GM12878 (cell line): ENCODE data around the gene EPB41L2. TPM values are rescaled to one million over a fixed set of nuclear protein-coding genes. Genes with fewer than 3 reads are reported as not detected.

Source experiments
- ATAC-seq: fragments of 200-7000 bp; cut with Tn5 transposase; 3 replicates; pipeline ENCODE4 v1.9.1; 2020; ENCODE audit warnings: mild to moderate bottlenecking, moderate library complexity
- BruUV-seq: library from RNA; stranded (reverse); fragments of 400-500 nt; replicated peaks from 2 replicates; lab custom pipeline; 2021; lab: Mats Ljungman, UMichigan
- CTCF ChIA-PET: fragments of 300-600 bp; sonication (Branson Sonifier 250); formaldehyde crosslinking; extraction: SDS; loops from one replicate; lab custom pipeline; 2021; ENCODE audit warnings: inconsistent platforms; lab: Yijun Ruan, JAX
- POLR2A ChIA-PET: fragments of 350-600 bp; formaldehyde crosslinking; extraction: SDS; loops from one replicate; lab custom pipeline; 2021; ENCODE audit warnings: inconsistent platforms; lab: Charles Lee
- RAD21 ChIA-PET: fragments of 300-600 bp; sonication (Branson Sonifier 250); formaldehyde crosslinking; loops from one replicate; lab custom pipeline; 2023; ENCODE audit warnings: antibody characterized with exemption; ENCODE audit not compliant: unreplicated experiment; lab: Charles Lee
- SMC1A ChIA-PET: fragments of 300-600 bp; sonication (Branson Sonifier 250); formaldehyde crosslinking; loops from one replicate; lab custom pipeline; 2023; ENCODE audit not compliant: unreplicated experiment, uncharacterized antibody; lab: Charles Lee
- DNase-seq: peaks from one replicate; pipeline ENCODE4 v3.0.0-alpha.2; 2011; ENCODE audit warnings: low read depth, low spot score
- FAIRE-seq: peaks from 3 replicates; lab custom pipeline; 2011; peaks lifted over from hg19 to GRCh38; lab: Jason Lieb, UNC
- H2AFZ ChIP-seq: 2 replicates; pipeline ENCODE4 v1.6.0; 2011; ENCODE audit warnings: low read depth, low read length, control low read depth; ENCODE audit not compliant: control insufficient read depth
- H3K27ac ChIP-seq: 2 replicates; pipeline ENCODE4 v1.5.1; 2011; ENCODE audit warnings: control low read depth; ENCODE audit not compliant: control insufficient read depth, insufficient read depth
- H3K27me3 ChIP-seq, 2 experiments: replicated peaks in 1 of 2; 2 replicates each; pipeline versions ENCODE4 v1.6.0 to v1.6.1; 2011; ENCODE audit warnings: low read length in 1 of 2; ENCODE audit not compliant: control insufficient read depth in 2 of 2, insufficient read depth in 2 of 2
- H3K36me3 ChIP-seq, 2 experiments: 2 replicates each; pipeline ENCODE4 v1.5.1; 2011; ENCODE audit warnings: low read length in 1 of 2; ENCODE audit not compliant: control insufficient read depth in 2 of 2, insufficient read depth in 2 of 2
- H3K4me1 ChIP-seq: 2 replicates; pipeline ENCODE4 v1.6.1; 2011; ENCODE audit warnings: mild to moderate bottlenecking, low read length, moderate library complexity, mixed read lengths; ENCODE audit not compliant: control insufficient read depth, insufficient read depth
- H3K4me2 ChIP-seq: 2 replicates; pipeline ENCODE4 v1.6.0; 2011; ENCODE audit warnings: control low read depth; ENCODE audit not compliant: control insufficient read depth, insufficient read depth
- H3K4me3 ChIP-seq: fragments of 200-600 bp; sonication (generic); 2 replicates; pipeline ENCODE4 v1.5.1; 2016
- H3K79me2 ChIP-seq: 2 replicates; pipeline ENCODE4 v1.6.0; 2011; ENCODE audit warnings: low read length; ENCODE audit not compliant: control insufficient read depth, insufficient read depth
- H3K9ac ChIP-seq: 2 replicates; pipeline ENCODE4 v1.8.0; 2011; ENCODE audit warnings: low read length, control low read depth, mixed read lengths; ENCODE audit not compliant: control insufficient read depth, insufficient read depth
- H3K9me3 ChIP-seq: replicated peaks from 3 replicates; pipeline ENCODE4 v1.5.1; 2011; ENCODE audit warnings: mild to moderate bottlenecking, low read length; ENCODE audit not compliant: control insufficient read depth, insufficient read depth
- H4K20me1 ChIP-seq: 2 replicates; pipeline ENCODE4 v1.6.0; 2011; ENCODE audit not compliant: control insufficient read depth, insufficient read depth
- BRCA1 ChIP-seq: IDR thresholded peaks from 2 replicates; pipeline ENCODE4 v1.6.1; 2011; ENCODE audit warnings: low read depth, low read length, improper control_type of control experiment
- CREB1 ChIP-seq: IDR thresholded peaks from 2 replicates; pipeline ENCODE4 v1.6.1; 2012; ENCODE audit warnings: low read depth, mild to moderate bottlenecking, inconsistent platforms
- E2F4 ChIP-seq: IDR thresholded peaks from 2 replicates; pipeline ENCODE4 v1.6.1; 2012; ENCODE audit warnings: low read depth, low read length, improper control_type of control experiment
- ESRRA ChIP-seq: IDR thresholded peaks from 2 replicates; pipeline ENCODE4 v1.6.1; 2012; ENCODE audit warnings: mild to moderate bottlenecking, low read length, improper control_type of control experiment
- FOXM1 ChIP-seq: IDR thresholded peaks from 2 replicates; pipeline ENCODE4 v1.6.1; 2012; ENCODE audit warnings: low read depth, mild to moderate bottlenecking, inconsistent platforms, low read length, moderate library complexity
- GATAD2B ChIP-seq: fragments of 450-650 bp; conservative IDR thresholded peaks from 2 replicates; pipeline ENCODE4 v1.6.1; 2017; ENCODE audit warnings: low read depth, mild to moderate bottlenecking, moderate library complexity
- JUND ChIP-seq: IDR thresholded peaks from 2 replicates; pipeline ENCODE4 v1.6.1; 2012; ENCODE audit warnings: low read depth, mild to moderate bottlenecking, low read length, improper control_type of control experiment, moderate library complexity
- MTA3 ChIP-seq: IDR thresholded peaks from 2 replicates; pipeline ENCODE4 v1.6.1; 2012; ENCODE audit warnings: low read length, inconsistent platforms, borderline replicate concordance
- NFIC ChIP-seq: IDR thresholded peaks from 2 replicates; pipeline ENCODE4 v1.6.1; 2012; ENCODE audit warnings: low read depth, mild to moderate bottlenecking, inconsistent platforms, low read length, moderate library complexity
- RCOR1 ChIP-seq: conservative IDR thresholded peaks from 2 replicates; pipeline ENCODE4 v1.6.1; 2012; ENCODE audit warnings: low read depth, low read length, improper control_type of control experiment
- REST ChIP-seq: IDR thresholded peaks from 2 replicates; pipeline ENCODE4 v1.6.1; 2012; ENCODE audit warnings: mild to moderate bottlenecking, low read depth, low read length
- STAT1 ChIP-seq: fragments of 450-650 bp; conservative IDR thresholded peaks from 2 replicates; pipeline ENCODE4 v1.6.1; 2014; ENCODE audit warnings: antibody characterized with exemption, mild to moderate bottlenecking
- SUPT20H ChIP-seq: IDR thresholded peaks from 2 replicates; pipeline ENCODE4 v1.6.1; 2011; ENCODE audit warnings: low read depth, mild to moderate bottlenecking, low read length, moderate library complexity, borderline replicate concordance; ENCODE audit not compliant: control insufficient read depth
- ZNF217 ChIP-seq: fragments of 450-650 bp; IDR thresholded peaks from 2 replicates; pipeline ENCODE4 v1.6.1; 2017; ENCODE audit warnings: antibody characterized with exemption, mild to moderate bottlenecking
- WGBS: methylation state at CpG from one replicate; pipeline ENCODE4 v1.1.6; 2016; ENCODE audit warnings: low lambda C conversion rate; ENCODE audit not compliant: insufficient replicate concordance, insufficient coverage; ENCODE audit errors: missing lambda C conversion rate; 5-methylcytosine and 5-hydroxymethylcytosine counted together
- in situ Hi-C: fragments of 300-500 bp; cut with MboI; formaldehyde crosslinking; loops from 9 replicates; pipeline ENCODE4 v1.14.3; 2018; ENCODE audit warnings: mixed read lengths
- intact Hi-C: fragments of 100-400 bp; cut with micrococcal nuclease; formaldehyde crosslinking; loops from one replicate; pipeline ENCODE4 v1.14.2; 2022; ENCODE audit not compliant: unreplicated experiment
- polyA plus RNA-seq, 11 experiments: library from polyadenylated mRNA; depleted of rRNA in 4 of 11; unstranded in 6 of 11; stranded (reverse) in 5 of 11; fragments of >200 nt; fragmentation: Nextera tagmentation in 4 of 11; fragmentation: Illumina TruSeq in 1 of 11; extraction: Ambion mirVana in 4 of 11; extraction: Trizol in 1 of 11; gene quantifications; 1 replicate in 1 of 11; 2 replicates in 10 of 11; pipeline versions ENCODE4 v1.2.1 to v1.2.3, GENCODE V29; 2011 to 2016; ENCODE audit warnings: inconsistent platforms in 2 of 11, missing spikeins in 2 of 11, low read depth in 1 of 11
- total RNA-seq, 4 experiments: library from RNA; depleted of rRNA in 3 of 4; stranded (reverse); fragments of >200 nt in 3 of 4; fragmentation: Illumina TruSeq in 1 of 4; extraction: Trizol in 1 of 4; gene quantifications; 2 replicates each; pipeline versions ENCODE4 v1.2.1 to v1.2.3, GENCODE V29; 2013 to 2021

Gene EPB41L2
- total and polyA plus RNA-seq, 10 of the 15 experiments (the other 5 are each of a cell fraction or from before 2014, with no cell fraction given), result 7.4 to 41.6 (median 19.0) TPM

- intact Hi-C loops (no loop called here), in situ Hi-C loops (no loop called here)
- SMC1A ChIA-PET, result interaction anchor here (1.3 kb wide), 1 partner anchor 34 kb away, joined by 5 read pairs; no protein-coding TSS in a partner anchor
- TF ChIP-seq MTA3, result no peak
- no peak for TF ChIP-seq CREB1
- TF ChIP-seq RCOR1, result no peak
- no peak for TF ChIP-seq NFIC
- no peak for FAIRE-seq
- no peak for DNase-seq
- Histone ChIP-seq H4K20me1 (no peaks in the 10 kb centered on the region), H3K27me3 (no peaks in the 10 kb centered on the region), H3K9ac (no peak overlapping the region), H3K4me1 (peaks cover 8% of the 10 kb centered on the region), H2AFZ (no peak overlapping the region), H3K4me2 (no peak overlapping the region), H3K9me3 (no peaks in the 10 kb centered on the region), H3K79me2 (peaks cover 7% of the 10 kb centered on the region), H3K4me3 (no peak overlapping the region), H3K36me3 (no peaks in the 10 kb centered on the region), H3K27ac (no peak overlapping the region)
- CTCF ChIA-PET, result interaction anchor here (0.7 kb wide), 1 partner anchor 955 kb away, joined by 3 read pairs; no protein-coding TSS in a partner anchor
- POLR2A ChIA-PET, result no interaction called here
- no TSS peak for BruUV-seq
- 94% methylated on average over 2 of the region's 2 CpGs for WGBS
- RAD21 ChIA-PET, result no interaction called here
- ATAC-seq, result no peak
Measured at GRCh38 chr6:131027326-131027725, 35.7 kb downstream of the EPB41L2 start.

- no peaks in the 10 kb centered on the region for H3K36me3 ChIP-seq
- H3K27ac ChIP-seq, result no peak overlapping the region
- peaks cover 8% of the 10 kb centered on the region for H3K4me1 ChIP-seq
- WGBS, result 100% methylated on average over 1 of the region's 1 CpG
- H3K79me2 ChIP-seq, result peaks cover 6% of the 10 kb centered on the region
- H3K4me3 ChIP-seq, result no peak overlapping the region
- no peak overlapping the region for H3K4me2 ChIP-seq
- ATAC-seq (no peak), DNase-seq (no peak), FAIRE-seq (peak; percentile 23)
- RAD21 ChIA-PET, result no interaction called here
- H3K9me3 ChIP-seq, result no peaks in the 10 kb centered on the region
- intact Hi-C loops, result no loop called here
- SMC1A ChIA-PET, result interaction anchor here (1.3 kb wide), 1 partner anchor 35 kb away, joined by 5 read pairs; no protein-coding TSS in a partner anchor
- BruUV-seq, result no TSS peak
- H3K27me3 ChIP-seq, result no peaks in the 10 kb centered on the region
- no peaks in the 10 kb centered on the region for H4K20me1 ChIP-seq
- H3K9ac ChIP-seq, result no peak overlapping the region
- CTCF ChIA-PET, result interaction anchor here (1.0 kb wide), 1 partner anchor 9 kb away, joined by 3 read pairs; no protein-coding TSS in a partner anchor
- in situ Hi-C loops, result no loop called here
- POLR2A ChIA-PET, result no interaction called here
- H2AFZ ChIP-seq, result no peak overlapping the region
- TF ChIP-seq BRCA1 (no peak), REST (no peak), FOXM1 (no peak), ESRRA (no peak), GATAD2B (no peak), ZNF217 (no peak), JUND (no peak), E2F4 (no peak), SUPT20H (no peak), STAT1 (no peak)
Measured at GRCh38 chr6:131026243-131026642, 36.8 kb downstream of the EPB41L2 start.
